ENCODE results near the gene MIF. TPM values are rescaled to one million over a fixed set of nuclear protein-coding genes. Genes with fewer than 3 reads are reported as not detected.

The MIF gene
- total RNA-seq, 2 experiments from 2014 or later: 1,485 to 1,525 TPM

Other genes starting within 250 kb of the MIF start
- gene RGL4, start 203.4 kb upstream of the MIF start, total RNA-seq: 10 to 100 TPM; 11.9 to 16.7 TPM
- 1 to 10 TPM; 1.7 TPM for gene ZNF70, start 143.3 kb upstream of the MIF start, total RNA-seq
- gene VPREB3, start 140.0 kb upstream of the MIF start, total RNA-seq: not detected
- 1 to 10 TPM; 1.1 to 2.1 TPM for gene C22orf15, start 131.4 kb upstream of the MIF start, total RNA-seq
- 100 to 1,000 TPM; 197 to 212 TPM for gene CHCHD10, start 126.4 kb upstream of the MIF start, total RNA-seq
- 1 to 10 TPM in 1 of 2 experiments, under 1 TPM in 1; 0.85 to 1.4 TPM for gene MMP11, start 121.5 kb upstream of the MIF start, total RNA-seq
- gene SMARCB1, start 107.4 kb upstream of the MIF start, total RNA-seq: 10 to 100 TPM; 82.8 to 86.3 TPM
- 1 to 10 TPM; 5.4 to 7.6 TPM for gene DERL3, start 55.4 kb upstream of the MIF start, total RNA-seq
- 1 to 10 TPM; 8.0 to 8.6 TPM for gene SLC2A11, start 36.5 kb upstream of the MIF start, total RNA-seq
- gene GSTT2B, start 66.8 kb downstream of the MIF start, total RNA-seq: not detected
- not detected for gene DDTL, start 72.5 kb downstream of the MIF start, total RNA-seq
- 100 to 1,000 TPM; 116 to 119 TPM for gene DDT, start 80.1 kb downstream of the MIF start, total RNA-seq
- gene GSTT2, start 85.8 kb downstream of the MIF start, total RNA-seq: not detected
- not detected for gene GSTT4, start 111.1 kb downstream of the MIF start, total RNA-seq
- gene CABIN1, start 116.9 kb downstream of the MIF start, total RNA-seq: 100 to 1,000 TPM; 118 to 125 TPM

Measured in activated CD8-positive, alpha-beta T cell treated with anti-CD3 and anti-CD28 coated beads for 36 hours (primary cell).